HFFc6 (cell line): Measurements from ENCODE around the gene GTF2I. TPM values are rescaled to one million over a fixed set of nuclear protein-coding genes. Genes with fewer than 3 reads are reported as not detected.
"Not testable (repeated sequence)": the region's sequence is repeated elsewhere in the genome, so short reads cannot be mapped to it uniquely, and the experiment has no call there.

ENCODE experiments used
- DNase-seq: peaks from one replicate; pipeline ENCODE4 v3.0.0-alpha.2; 2018
- H3K27ac Mint-ChIP-seq: 2 replicates; pipeline ENCODE4 v1.8.0; 2020; ENCODE audit warnings: mild to moderate bottlenecking, mixed read lengths
- H3K27me3 Mint-ChIP-seq: 2 replicates; pipeline ENCODE4 v1.8.0; 2021; ENCODE audit warnings: mild to moderate bottlenecking, moderate library complexity, mixed read lengths; ENCODE audit not compliant: insufficient read depth
- H3K36me3 Mint-ChIP-seq: 2 replicates; pipeline ENCODE4 v1.8.0; 2021; ENCODE audit warnings: low read depth, mixed read lengths
- H3K4me1 Mint-ChIP-seq: 2 replicates; pipeline ENCODE4 v1.8.0; 2020; ENCODE audit warnings: low read depth, mixed read lengths
- H3K4me3 Mint-ChIP-seq: 2 replicates; pipeline ENCODE4 v1.8.0; 2020; ENCODE audit warnings: mild to moderate bottlenecking, moderate library complexity, mixed read lengths
- H3K9me3 Mint-ChIP-seq: 2 replicates; pipeline ENCODE4 v1.8.0; 2020; ENCODE audit warnings: mild to moderate bottlenecking, mixed read lengths
- total RNA-seq, 6 experiments: library from RNA; stranded (reverse); fragmentation: NEBNext Ultra II Directional; extraction: Animal tissue kit (Norgen Biotek cat#: 25700); gene quantifications; 2 replicates in 1 of 6; 3 replicates in 5 of 6; pipeline ENCODE4 v1.2.3, GENCODE V29; 2021
- TF ChIP-seq, protein P1 (sequence below): fragments of 200-600 bp; sonication (generic); IDR thresholded peaks from 2 replicates; pipeline ENCODE4 v1.5.0; 2021; ENCODE audit warnings: antibody characterized with exemption, mild to moderate bottlenecking

Gene GTF2I
- total RNA-seq, 6 experiments from 2014 or later = 139 to 152 (median 151) TPM

DNA sequence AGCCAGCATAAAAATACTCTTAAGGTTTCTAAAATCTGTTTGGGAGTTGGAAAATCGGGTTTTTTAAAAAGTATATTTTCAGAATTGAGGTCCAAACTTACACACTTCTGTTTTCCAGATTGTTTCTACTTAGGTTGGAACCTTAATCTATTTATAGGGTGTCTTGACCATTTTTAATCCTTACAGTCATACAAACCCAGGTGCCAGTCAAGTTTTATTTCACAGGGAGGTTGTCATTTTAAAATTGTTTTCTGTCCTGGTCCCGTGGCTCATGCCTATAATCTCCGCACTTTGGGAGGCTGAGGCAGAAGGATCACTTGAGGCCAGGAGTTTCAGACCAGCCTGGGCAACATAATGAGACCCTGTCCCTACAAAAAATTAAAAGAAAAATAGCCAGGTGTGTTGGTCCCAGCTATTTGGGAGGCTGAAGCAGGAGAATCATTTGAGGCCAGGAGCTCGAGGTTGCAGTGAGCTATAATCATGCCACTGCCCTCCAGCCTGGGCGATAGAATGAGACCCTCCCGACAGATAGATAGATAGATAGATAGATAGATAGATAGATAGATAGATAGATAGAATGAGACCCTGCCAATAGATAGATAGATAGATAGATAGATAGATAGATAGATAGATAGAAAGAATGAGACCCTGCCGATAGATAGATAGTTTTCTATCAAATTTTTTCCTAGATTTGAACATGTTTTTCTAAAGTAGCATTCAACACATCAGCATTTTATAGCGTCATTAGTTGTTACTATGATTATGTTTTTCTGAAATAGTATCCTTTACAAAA, 69.0 kb downstream of the GTF2I start:
- Mint-ChIP-seq H3K4me1 (no peaks in the 10 kb centered on the region), H3K36me3 (peaks cover 22% of the 10 kb centered on the region), H3K4me3 (no peak overlapping the region), H3K27ac (no peak overlapping the region), H3K9me3 (no peaks in the 10 kb centered on the region), H3K27me3 (no peaks in the 10 kb centered on the region)
- no peak for DNase-seq
- TF ChIP-seq, protein P1, sequence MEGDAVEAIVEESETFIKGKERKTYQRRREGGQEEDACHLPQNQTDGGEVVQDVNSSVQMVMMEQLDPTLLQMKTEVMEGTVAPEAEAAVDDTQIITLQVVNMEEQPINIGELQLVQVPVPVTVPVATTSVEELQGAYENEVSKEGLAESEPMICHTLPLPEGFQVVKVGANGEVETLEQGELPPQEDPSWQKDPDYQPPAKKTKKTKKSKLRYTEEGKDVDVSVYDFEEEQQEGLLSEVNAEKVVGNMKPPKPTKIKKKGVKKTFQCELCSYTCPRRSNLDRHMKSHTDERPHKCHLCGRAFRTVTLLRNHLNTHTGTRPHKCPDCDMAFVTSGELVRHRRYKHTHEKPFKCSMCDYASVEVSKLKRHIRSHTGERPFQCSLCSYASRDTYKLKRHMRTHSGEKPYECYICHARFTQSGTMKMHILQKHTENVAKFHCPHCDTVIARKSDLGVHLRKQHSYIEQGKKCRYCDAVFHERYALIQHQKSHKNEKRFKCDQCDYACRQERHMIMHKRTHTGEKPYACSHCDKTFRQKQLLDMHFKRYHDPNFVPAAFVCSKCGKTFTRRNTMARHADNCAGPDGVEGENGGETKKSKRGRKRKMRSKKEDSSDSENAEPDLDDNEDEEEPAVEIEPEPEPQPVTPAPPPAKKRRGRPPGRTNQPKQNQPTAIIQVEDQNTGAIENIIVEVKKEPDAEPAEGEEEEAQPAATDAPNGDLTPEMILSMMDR = no peak

DNA sequence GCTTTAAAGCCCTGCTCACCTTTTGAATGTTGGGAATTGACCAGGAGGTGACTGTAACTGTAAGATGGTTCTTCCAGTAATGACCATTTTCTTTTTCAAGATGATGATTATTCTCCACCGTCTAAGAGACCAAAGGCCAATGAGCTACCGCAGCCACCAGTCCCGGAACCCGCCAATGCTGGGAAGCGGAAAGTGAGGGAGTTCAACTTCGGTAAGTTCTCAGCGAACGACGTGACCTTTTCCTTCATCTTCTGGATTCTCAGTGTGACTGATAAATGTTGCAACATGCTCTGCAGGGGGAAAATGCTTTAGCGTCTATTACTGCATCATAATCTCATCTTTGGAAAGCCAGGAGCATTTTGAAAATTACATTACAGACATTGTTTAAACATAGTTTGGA, 71.2 kb downstream of the GTF2I start:
- not testable (repeated sequence) for H3K4me3 Mint-ChIP-seq, DNase-seq, H3K27ac Mint-ChIP-seq

DNA sequence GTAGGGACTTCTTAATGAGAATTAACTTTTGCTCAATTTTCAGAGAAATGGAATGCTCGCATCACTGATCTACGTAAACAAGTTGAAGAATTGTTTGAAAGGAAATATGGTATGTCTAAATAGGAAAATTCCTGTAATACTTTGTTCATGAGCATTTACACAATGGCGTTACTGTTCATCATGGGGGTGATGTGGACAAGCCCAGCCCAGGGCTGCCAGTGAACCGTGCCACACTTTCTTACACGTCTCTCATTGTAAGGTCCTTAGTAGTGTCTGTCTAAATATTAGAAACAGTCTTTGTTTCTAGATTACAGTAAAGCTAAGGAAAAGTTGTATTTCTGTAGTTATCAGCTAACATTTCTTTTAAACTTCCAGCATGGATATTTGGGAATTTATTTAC, 72.7 kb downstream of the GTF2I start:
- H3K9me3 Mint-ChIP-seq, H3K36me3 Mint-ChIP-seq, H3K27ac Mint-ChIP-seq, DNase-seq, H3K4me1 Mint-ChIP-seq, H3K27me3 Mint-ChIP-seq, H3K4me3 Mint-ChIP-seq: not testable (repeated sequence)

More for the DNA sequence above, 71.2 kb downstream of the GTF2I start:
- not testable (repeated sequence) for H3K4me1 Mint-ChIP-seq, H3K36me3 Mint-ChIP-seq, H3K9me3 Mint-ChIP-seq, H3K27me3 Mint-ChIP-seq

DNA sequence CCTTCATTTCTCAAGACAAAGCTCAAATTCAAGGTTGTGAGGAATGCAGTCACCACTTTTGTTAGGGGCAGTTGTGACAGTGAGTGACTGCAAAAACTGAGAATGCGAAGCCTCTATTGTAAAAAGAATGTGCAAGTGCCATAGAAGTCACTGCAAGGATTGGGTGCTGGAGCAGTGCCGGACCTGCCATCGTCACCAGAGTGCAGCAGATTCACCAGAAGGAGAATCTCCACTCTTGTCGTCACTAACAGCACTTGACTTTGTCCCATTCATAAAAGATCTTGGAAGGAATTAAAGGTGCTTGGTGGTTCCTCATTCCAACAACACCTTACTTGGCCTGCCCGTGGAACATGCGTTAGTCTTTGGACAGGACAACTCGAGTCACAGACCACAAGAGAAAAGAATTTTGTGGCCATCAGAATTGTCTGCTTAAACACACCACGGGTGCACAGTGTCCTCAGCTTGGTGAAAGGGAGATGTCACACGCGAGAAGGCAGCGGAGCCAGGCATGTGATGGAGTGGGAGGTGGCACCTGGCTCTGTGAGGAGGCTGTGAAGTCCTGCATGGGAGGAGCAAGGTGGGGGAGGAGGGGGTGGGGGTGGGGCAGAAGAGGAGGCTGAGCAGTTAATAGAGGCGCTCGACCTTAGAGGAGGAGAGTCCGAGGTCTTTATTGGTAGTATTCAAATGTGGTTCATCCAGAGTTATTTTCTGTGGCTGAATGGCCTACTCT, 82.6 kb downstream of the GTF2I start:
- DNase-seq, H3K4me3 Mint-ChIP-seq, H3K4me1 Mint-ChIP-seq, H3K9me3 Mint-ChIP-seq, H3K27ac Mint-ChIP-seq, H3K36me3 Mint-ChIP-seq, H3K27me3 Mint-ChIP-seq: not testable (repeated sequence)

DNA sequence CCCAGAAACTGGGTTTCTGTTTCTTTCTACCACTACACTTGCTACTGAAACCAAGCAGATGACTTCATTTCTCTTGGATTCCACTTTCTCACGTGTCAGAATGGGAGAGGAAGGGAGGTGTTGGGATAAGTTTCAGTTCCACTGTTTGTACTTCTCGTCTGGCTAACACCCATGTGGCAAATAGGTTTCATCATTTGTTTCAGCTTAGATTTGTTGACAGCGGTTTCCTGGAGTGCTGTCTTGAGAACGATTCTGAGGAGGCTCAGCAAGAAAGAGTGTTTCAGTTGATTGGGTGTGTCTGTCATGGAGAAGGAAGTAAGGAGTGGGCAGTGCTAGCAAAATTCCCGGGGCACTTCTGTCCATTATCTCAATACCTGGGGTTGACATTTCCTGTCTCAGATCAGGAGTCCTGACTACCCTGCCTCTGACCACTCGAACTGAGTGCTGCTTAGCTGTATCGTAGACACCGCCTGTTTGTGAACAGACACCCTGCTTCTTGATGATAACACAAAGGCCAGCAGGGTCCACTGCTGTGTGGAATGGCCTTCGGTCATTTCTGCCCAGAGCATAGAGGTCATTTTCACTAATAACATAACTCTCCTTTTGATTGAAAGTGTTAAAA, 86.5 kb downstream of the GTF2I start:
- H3K4me1 Mint-ChIP-seq, DNase-seq, H3K27ac Mint-ChIP-seq, H3K36me3 Mint-ChIP-seq, H3K9me3 Mint-ChIP-seq, H3K4me3 Mint-ChIP-seq, H3K27me3 Mint-ChIP-seq: not testable (repeated sequence)

DNA sequence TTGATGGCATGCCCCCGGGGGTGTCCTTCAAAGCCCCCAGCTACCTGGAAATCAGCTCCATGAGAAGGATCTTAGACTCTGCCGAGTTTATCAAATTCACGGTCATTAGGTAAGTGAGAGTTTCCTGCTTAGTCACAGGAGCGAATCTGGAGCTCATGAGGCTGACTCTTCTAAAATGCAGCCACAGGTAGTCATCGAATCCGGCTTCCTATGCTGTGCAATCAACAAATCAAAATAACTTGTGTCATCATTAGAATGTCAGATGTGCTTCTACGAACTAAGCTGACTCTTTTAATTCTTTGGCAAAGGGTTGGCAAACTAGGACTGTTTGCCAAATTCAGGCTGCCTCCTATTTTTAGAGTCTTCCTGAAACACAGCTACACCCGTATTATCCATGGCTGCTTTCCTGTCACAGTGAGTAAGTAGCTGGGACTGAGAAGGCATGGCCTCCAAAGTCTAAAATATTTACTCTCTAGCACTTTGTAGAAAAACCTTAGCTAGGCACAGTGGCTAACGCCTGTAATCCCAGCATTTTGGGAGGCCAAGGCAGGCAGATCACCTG, 96.5 kb downstream of the GTF2I start:
- H3K27me3 Mint-ChIP-seq, H3K36me3 Mint-ChIP-seq, H3K4me1 Mint-ChIP-seq, H3K4me3 Mint-ChIP-seq, H3K27ac Mint-ChIP-seq, DNase-seq, H3K9me3 Mint-ChIP-seq: not testable (repeated sequence)

DNA sequence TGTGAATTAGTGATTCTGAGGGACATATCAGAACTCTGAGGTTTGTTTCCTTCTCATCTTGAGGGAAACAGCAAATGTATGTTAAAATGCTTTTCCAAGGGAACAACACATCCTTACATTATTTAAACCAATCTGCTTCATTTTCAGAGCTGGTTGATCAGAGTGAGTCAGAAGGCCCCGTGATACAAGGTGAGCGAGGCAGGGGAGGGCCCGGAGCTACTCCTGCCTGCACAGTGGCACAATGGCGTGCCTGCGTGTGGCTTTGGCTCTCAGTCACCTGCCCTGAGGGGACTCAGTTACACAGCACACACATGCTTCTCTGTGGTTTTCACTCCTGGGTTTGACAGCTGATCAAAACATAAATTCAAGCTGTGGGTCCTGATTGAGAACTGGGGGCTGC, 99.2 kb downstream of the GTF2I start:
- H3K4me1 Mint-ChIP-seq, H3K4me3 Mint-ChIP-seq, H3K36me3 Mint-ChIP-seq, H3K27me3 Mint-ChIP-seq, H3K9me3 Mint-ChIP-seq, DNase-seq, H3K27ac Mint-ChIP-seq: not testable (repeated sequence)

DNA sequence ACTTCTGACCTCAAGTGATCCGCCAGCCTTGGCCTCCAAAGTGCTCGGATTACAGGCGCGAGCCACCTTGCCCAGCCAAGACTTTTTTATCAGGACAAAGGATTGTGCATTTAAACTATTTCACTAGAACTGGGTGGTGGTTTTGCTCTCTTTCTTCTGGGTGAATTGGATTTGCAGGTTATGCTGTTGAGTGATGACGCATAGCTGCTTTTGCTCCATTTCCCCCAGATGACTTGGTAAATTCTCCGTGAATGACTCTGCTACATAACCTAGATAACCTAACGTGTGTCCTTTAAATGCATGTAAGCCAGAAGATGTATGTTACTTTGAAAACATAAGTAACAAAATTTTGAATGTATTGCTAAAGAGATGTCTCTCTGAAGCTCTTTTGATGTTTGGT, 100.8 kb downstream of the GTF2I start:
- not testable (repeated sequence) for H3K36me3 Mint-ChIP-seq, H3K4me1 Mint-ChIP-seq, H3K27me3 Mint-ChIP-seq, H3K27ac Mint-ChIP-seq, H3K4me3 Mint-ChIP-seq, DNase-seq, H3K9me3 Mint-ChIP-seq

DNA sequence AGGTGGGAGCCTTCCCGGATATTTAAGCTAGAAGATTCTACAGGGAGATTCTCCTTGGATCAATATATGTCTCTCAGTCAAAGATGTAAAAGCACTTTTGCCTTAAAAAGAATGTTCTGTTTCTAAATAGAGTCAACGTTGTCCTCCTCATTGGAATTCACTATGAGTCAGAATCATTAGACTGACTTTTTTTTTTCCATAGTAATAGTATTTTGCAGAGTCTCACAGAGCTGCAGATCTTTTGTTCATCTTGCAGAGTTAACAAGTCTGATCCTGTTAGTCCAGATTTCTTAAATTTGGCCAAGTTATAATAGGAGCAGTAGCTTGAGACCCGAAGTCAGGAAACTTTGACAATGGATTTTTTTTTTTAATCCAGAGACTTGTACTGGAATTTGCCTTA, 101.5 kb downstream of the GTF2I start:
- not testable (repeated sequence) for H3K4me3 Mint-ChIP-seq

DNA sequence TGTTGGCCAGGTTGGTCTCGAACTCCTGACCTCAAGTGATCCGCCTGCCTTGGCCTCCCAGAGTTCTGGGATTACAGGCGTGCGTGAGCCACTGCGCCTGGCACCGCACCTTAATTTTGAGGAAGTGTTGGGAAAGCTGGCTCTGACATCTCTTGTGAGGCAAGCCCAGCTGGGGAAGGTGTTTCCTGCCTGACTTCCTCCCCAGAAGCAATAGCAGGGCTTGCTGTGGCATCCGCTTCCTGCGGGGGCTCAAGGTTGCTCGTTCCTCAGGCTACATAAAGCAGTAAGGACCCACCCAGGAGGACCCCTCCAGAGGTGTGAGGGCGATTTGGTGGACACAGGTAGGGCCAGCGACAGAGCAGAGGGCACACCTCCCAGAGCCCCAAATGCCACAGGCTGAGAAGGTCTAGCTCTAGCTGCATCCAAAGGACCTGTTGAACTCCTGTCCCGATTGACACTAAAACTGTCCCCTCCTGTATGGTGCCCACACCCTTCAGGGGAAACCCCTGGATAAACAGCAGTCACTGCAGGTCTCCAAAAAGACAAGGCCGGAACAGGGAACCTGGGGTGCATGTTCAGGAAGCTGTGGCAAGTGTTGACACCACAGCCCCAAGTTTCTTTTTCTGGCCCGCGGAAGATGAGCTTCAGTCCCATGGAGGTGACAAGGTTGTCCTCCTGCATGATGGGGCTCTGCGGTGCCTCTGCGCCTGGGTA, 107.8 kb downstream of the GTF2I start:
- H3K4me1 Mint-ChIP-seq, H3K4me3 Mint-ChIP-seq, H3K36me3 Mint-ChIP-seq, DNase-seq, H3K27me3 Mint-ChIP-seq, H3K27ac Mint-ChIP-seq, H3K9me3 Mint-ChIP-seq: not testable (repeated sequence)

More for the DNA sequence above, 101.5 kb downstream of the GTF2I start:
- not testable (repeated sequence) for H3K27ac Mint-ChIP-seq, H3K36me3 Mint-ChIP-seq, DNase-seq, H3K27me3 Mint-ChIP-seq, H3K4me1 Mint-ChIP-seq, H3K9me3 Mint-ChIP-seq

DNA sequence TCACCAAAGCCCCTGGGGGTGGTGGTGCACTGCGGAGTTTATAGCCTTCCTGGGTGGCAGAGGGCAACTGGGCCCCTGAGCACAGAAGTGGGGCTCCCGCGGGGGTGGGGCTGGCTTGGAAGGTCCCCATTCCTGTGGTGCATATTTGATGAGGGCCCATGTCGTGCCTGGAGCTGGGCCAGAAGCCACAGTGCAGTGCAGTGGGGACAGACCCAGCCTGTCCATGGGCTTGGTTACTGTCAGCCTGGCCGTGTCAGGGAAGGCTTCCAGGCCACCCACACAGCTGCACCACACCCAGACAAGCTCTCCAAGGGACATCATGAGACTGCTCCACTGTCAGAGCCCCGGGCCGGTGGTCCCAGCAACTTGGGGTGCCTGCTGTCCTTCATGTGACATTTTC, 109.0 kb downstream of the GTF2I start:
- H3K4me1 Mint-ChIP-seq, H3K36me3 Mint-ChIP-seq, DNase-seq, H3K27me3 Mint-ChIP-seq, H3K27ac Mint-ChIP-seq, H3K4me3 Mint-ChIP-seq, H3K9me3 Mint-ChIP-seq: not testable (repeated sequence)

DNA sequence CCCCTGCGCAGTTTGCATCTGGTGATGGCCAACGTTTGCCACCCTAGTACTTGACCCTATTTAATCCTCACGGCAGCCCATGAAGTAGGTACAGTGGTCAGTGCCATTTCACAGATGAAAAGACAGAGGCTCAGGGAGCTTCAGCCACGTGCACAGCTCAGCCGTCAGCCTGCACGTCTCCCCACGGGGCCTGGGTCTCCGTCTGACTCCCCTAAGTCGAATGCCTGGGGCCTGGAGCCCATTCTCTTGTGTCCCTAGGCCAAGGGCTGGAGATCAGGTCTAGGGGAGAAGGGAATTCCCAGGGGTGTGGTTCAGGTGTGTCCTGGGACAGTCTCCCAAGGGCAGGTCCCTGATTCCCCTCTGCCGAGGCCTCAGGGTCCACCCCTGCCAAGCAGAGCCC, 109.5 kb downstream of the GTF2I start:
- H3K4me3 Mint-ChIP-seq, H3K27me3 Mint-ChIP-seq, H3K36me3 Mint-ChIP-seq, DNase-seq, H3K27ac Mint-ChIP-seq, H3K4me1 Mint-ChIP-seq, H3K9me3 Mint-ChIP-seq: not testable (repeated sequence)
